Fibroblast of skin of left quadriceps (primary cell): ENCODE measurements around the gene ZFYVE9.

ENCODE experiments used
- DNase-seq, 2 experiments: peaks; one replicate each; pipeline ENCODE4 v3.0.0-alpha.2; 2013; ENCODE audit warnings: low read depth in 2 of 2

ZFYVE9 gene

GRCh38 chr1:52243221-52243987 is 101.5 kb downstream of the ZFYVE9 start:
- no peak for DNase-seq

- peak; percentile 4 to 7 for DNase-seq
Measured at GRCh38 chr1:52249831-52250230, 107.9 kb downstream of the ZFYVE9 start.

- no peak for DNase-seq
Measured at GRCh38 chr1:52253421-52253820, 111.5 kb downstream of the ZFYVE9 start.

GRCh38 chr1:52259886-52260285 is 118.0 kb downstream of the ZFYVE9 start:
- DNase-seq: no peak

- DNase-seq: no peak
Measured at GRCh38 chr1:52263153-52263910, 121.4 kb downstream of the ZFYVE9 start.

GRCh38 chr1:52264530-52265115 is 122.7 kb downstream of the ZFYVE9 start:
- no peak for DNase-seq

- no peak for DNase-seq
Measured at GRCh38 chr1:52266507-52266906, 124.6 kb downstream of the ZFYVE9 start.

GRCh38 chr1:52268372-52268771 is 126.5 kb downstream of the ZFYVE9 start:
- DNase-seq: no peak

GRCh38 chr1:52281518-52281917 is 139.6 kb downstream of the ZFYVE9 start:
- peak in 1 of 2 experiments; percentile 17 for DNase-seq

GRCh38 chr1:52288286-52288685 is 146.4 kb downstream of the ZFYVE9 start:
- peak in 1 of 2 experiments; percentile 9 for DNase-seq

- DNase-seq: no peak
Measured at GRCh38 chr1:52294580-52294979, 152.7 kb downstream of the ZFYVE9 start.

- DNase-seq: peak; percentile 30 to 36
Measured at GRCh38 chr1:52296345-52296744, 154.5 kb downstream of the ZFYVE9 start.

GRCh38 chr1:52305417-52306226 is 163.7 kb downstream of the ZFYVE9 start:
- DNase-seq: no peak

GRCh38 chr1:52306227-52307006 is 164.5 kb downstream of the ZFYVE9 start:
- DNase-seq: no peak

GRCh38 chr1:52321061-52321460 is 179.2 kb downstream of the ZFYVE9 start:
- DNase-seq: no peak

GRCh38 chr1:52323731-52324130 is 181.8 kb downstream of the ZFYVE9 start:
- no peak for DNase-seq

GRCh38 chr1:52325786-52326185 is 183.9 kb downstream of the ZFYVE9 start:
- no peak for DNase-seq

- no peak for DNase-seq
Measured at GRCh38 chr1:52328615-52329014, 186.7 kb downstream of the ZFYVE9 start.

GRCh38 chr1:52332411-52332810 is 190.5 kb downstream of the ZFYVE9 start:
- DNase-seq: no peak

- DNase-seq: no peak
Measured at GRCh38 chr1:52334906-52335528, 193.1 kb downstream of the ZFYVE9 start.

GRCh38 chr1:52337439-52337838 is 195.6 kb downstream of the ZFYVE9 start:
- no peak for DNase-seq
